Measurements from ENCODE around the gene ADA. TPM values are rescaled to one million over a fixed set of nuclear protein-coding genes. Genes with fewer than 3 reads are reported as not detected.

The ADA gene
- total and polyA plus RNA-seq, 8 donors, result 2.9 to 6.0 (median 4.0) TPM

DNA sequence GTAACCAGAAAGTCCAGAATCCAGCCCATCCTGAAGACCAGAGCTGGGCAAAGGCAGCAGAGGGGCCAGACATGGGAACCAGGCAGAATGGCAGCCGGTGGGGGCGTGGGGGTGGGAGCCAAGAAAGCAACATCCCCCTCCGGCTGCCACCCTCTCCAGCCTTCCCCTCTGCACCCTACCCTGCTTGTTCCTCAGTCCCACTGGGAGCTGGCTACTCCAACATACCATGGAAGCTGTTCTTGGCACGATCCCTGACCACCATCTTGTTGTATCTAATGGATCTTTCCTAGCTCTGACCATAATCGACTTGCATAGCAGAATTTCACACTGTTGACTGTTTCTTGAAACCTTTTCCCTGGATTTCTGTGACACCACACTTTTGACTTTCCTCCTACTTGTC, 30.2 kb downstream of the ADA start:
- H3K9me3 ChIP-seq, result no peaks in the 10 kb centered on the region
- ATAC-seq (no peak), FAIRE-seq (no peak), DNase-seq (no peak)
- intact Hi-C loops (cut with DNase I), result no loop called here
- H3K36me3 ChIP-seq, result peaks cover 0 to 12% (median 0%) of the 10 kb centered on the region in 3 donors
- no peaks in the 10 kb centered on the region for H3K27me3 ChIP-seq
- TF ChIP-seq, protein P1, sequence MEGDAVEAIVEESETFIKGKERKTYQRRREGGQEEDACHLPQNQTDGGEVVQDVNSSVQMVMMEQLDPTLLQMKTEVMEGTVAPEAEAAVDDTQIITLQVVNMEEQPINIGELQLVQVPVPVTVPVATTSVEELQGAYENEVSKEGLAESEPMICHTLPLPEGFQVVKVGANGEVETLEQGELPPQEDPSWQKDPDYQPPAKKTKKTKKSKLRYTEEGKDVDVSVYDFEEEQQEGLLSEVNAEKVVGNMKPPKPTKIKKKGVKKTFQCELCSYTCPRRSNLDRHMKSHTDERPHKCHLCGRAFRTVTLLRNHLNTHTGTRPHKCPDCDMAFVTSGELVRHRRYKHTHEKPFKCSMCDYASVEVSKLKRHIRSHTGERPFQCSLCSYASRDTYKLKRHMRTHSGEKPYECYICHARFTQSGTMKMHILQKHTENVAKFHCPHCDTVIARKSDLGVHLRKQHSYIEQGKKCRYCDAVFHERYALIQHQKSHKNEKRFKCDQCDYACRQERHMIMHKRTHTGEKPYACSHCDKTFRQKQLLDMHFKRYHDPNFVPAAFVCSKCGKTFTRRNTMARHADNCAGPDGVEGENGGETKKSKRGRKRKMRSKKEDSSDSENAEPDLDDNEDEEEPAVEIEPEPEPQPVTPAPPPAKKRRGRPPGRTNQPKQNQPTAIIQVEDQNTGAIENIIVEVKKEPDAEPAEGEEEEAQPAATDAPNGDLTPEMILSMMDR (IDR thresholded peaks at IDR 0.05), result no peak
- no peaks in the 10 kb centered on the region for H3K4me1 ChIP-seq
- H3K27ac ChIP-seq, result no peak overlapping the region
- 91 to 96% methylated on average over 5 of the region's 5 CpGs for WGBS, 2 donors
- no peak overlapping the region for H3K4me3 ChIP-seq

GRCh38 chr20:44620030-44620429, 31.5 kb downstream of the ADA start:
- Histone ChIP-seq H3K36me3 (peaks cover 0 to 12% (median 0%) of the 10 kb centered on the region in 3 donors), H3K27ac (no peak overlapping the region), H3K4me3 (no peak overlapping the region), H3K9me3 (no peaks in the 10 kb centered on the region), H3K27me3 (no peaks in the 10 kb centered on the region), H3K4me1 (no peaks in the 10 kb centered on the region)
- WGBS, 2 donors, result 94 to 99% methylated on average over 5 of the region's 5 CpGs
- intact Hi-C loops (cut with DNase I), result no loop called here
- FAIRE-seq (no peak), DNase-seq (no peak), ATAC-seq (no peak)
- TF ChIP-seq, protein P1 (IDR thresholded peaks at IDR 0.05), result no peak

- WGBS, 2 donors, result 96 to 97% methylated on average over 7 of the region's 7 CpGs
- Histone ChIP-seq H3K36me3 (peaks cover 0 to 12% (median 0%) of the 10 kb centered on the region in 3 donors), H3K4me1 (no peaks in the 10 kb centered on the region), H3K4me3 (no peak overlapping the region), H3K27me3 (no peaks in the 10 kb centered on the region), H3K9me3 (no peaks in the 10 kb centered on the region), H3K27ac (no peak overlapping the region)
- ATAC-seq (no peak), FAIRE-seq (no peak), DNase-seq (no peak)
- TF ChIP-seq, protein P1 (IDR thresholded peaks at IDR 0.05), result no peak
- intact Hi-C loops (cut with DNase I), result loop anchor here in 1 of 3 donors (10.0 kb wide), 1 partner anchor 404 kb away; the partner anchor contains the start of gene OSER1
Observed at GRCh38 chr20:44619294-44619693, 32.2 kb downstream of the ADA start.

DNA sequence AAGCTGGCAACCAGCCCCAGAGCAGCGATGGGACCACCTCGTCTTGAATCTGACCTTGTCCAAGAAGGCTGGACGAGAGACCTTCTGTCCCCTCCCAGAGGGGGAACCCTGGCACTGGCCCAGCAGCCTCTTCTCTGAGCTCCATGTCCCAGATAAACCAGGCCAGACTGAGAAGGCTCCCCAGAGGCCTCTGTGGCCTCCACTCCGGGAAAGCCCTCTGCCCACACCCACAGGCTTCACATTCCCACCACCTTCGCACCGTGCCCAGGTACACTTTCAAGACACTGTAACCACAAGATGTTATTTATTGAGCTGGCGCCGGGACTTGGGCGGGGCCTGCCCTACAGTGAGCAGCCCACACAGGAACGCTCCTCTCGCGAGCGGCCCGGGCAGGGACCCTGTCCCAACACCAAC, 33.2 kb downstream of the ADA start:
- Histone ChIP-seq H3K4me3 (no peak overlapping the region), H3K27me3 (no peaks in the 10 kb centered on the region), H3K4me1 (no peaks in the 10 kb centered on the region), H3K36me3 (peaks cover 0 to 12% (median 0%) of the 10 kb centered on the region in 3 donors), H3K9me3 (no peaks in the 10 kb centered on the region), H3K27ac (no peak overlapping the region)
- FAIRE-seq (no peak), DNase-seq (peak in 1 of 6 donors; percentile 47), ATAC-seq (no peak)
- intact Hi-C loops (cut with DNase I), result loop anchor here in 1 of 3 donors (10.0 kb wide), 1 partner anchor 404 kb away; the partner anchor contains the start of gene OSER1
- WGBS, 2 donors, result 86 to 91% methylated on average over 14 of the region's 14 CpGs
- TF ChIP-seq, protein P1 (IDR thresholded peaks at IDR 0.05), result no peak

DNA sequence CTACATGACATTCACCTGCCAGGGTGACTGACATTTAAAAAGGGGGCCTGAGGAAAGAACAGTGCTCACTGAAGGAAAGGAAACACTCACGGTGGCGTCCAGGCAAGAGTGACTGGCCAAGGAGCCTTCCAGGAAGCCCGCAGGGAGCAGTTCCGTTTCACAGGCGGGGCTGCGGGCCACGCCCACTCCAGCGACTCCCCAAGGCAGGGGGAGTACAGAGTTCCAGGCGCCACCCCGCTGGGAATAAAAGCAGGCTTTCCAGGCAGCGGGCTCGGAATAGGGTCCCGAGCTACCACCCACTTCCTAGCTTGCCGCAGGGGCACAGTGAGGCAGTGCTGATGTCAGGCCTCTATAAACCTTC, 34.9 kb downstream of the ADA start:
- intact Hi-C loops (cut with DNase I), result loop anchor here in 1 of 3 donors (10.0 kb wide), 1 partner anchor 402 kb away; the partner anchor contains the start of gene OSER1
- FAIRE-seq, result no peak
- no peaks in the 10 kb centered on the region for H3K4me1 ChIP-seq
- TF ChIP-seq, protein P1 (IDR thresholded peaks at IDR 0.05), result no peak
- H3K9me3 ChIP-seq, result no peaks in the 10 kb centered on the region
- peak in 1 of 4 donors; percentile 24 for ATAC-seq
- no peaks in the 10 kb centered on the region for H3K27me3 ChIP-seq
- DNase-seq, result no peak
- no peak overlapping the region for H3K27ac ChIP-seq
- peaks cover 0 to 12% (median 0%) of the 10 kb centered on the region in 3 donors for H3K36me3 ChIP-seq
- 77 to 85% methylated on average over 14 of the region's 14 CpGs for WGBS, 2 donors
- no peak overlapping the region for H3K4me3 ChIP-seq
